Mesendoderm (in vitro differentiated cells): ENCODE results near the gene EVA1A.

Experiments
- DNase-seq: peaks from one replicate; pipeline ENCODE4 v3.0.0; 2013
- H2AK5ac ChIP-seq: 2 replicates; pipeline ENCODE4 v1.6.1; 2013; ENCODE audit warnings: low read length, inconsistent platforms
- H2BK120ac ChIP-seq: 2 replicates; pipeline ENCODE4 v1.6.1; 2013; ENCODE audit warnings: low read depth, mild to moderate bottlenecking, low read length, moderate library complexity, mixed read lengths
- H2BK15ac ChIP-seq: replicated peaks from 2 replicates; pipeline ENCODE4 v1.6.1; 2013; ENCODE audit warnings: low read depth, mild to moderate bottlenecking, moderate library complexity
- H2BK5ac ChIP-seq: 2 replicates; pipeline ENCODE4 v1.6.1; 2013; ENCODE audit warnings: low read length, inconsistent platforms
- H3K18ac ChIP-seq: 2 replicates; pipeline ENCODE4 v1.6.1; 2013; ENCODE audit warnings: mild to moderate bottlenecking, low read length, mixed read lengths
- H3K23ac ChIP-seq: one replicate; pipeline ENCODE4 v1.6.1; 2013; ENCODE audit warnings: low read length
- H3K27ac ChIP-seq: 2 replicates; pipeline ENCODE4 v1.5.1; 2013; ENCODE audit warnings: low read depth, mild to moderate bottlenecking, inconsistent platforms, low read length, moderate library complexity
- H3K27me3 ChIP-seq: 2 replicates; pipeline ENCODE4 v1.6.1; 2013; ENCODE audit warnings: low read length, control low read depth, mild to moderate bottlenecking, inconsistent platforms; ENCODE audit not compliant: insufficient read depth, poor library complexity
- H3K36me3 ChIP-seq: 2 replicates; pipeline ENCODE4 v1.6.1; 2013; ENCODE audit warnings: low read length, inconsistent platforms; ENCODE audit not compliant: control insufficient read depth, insufficient read depth
- H3K4ac ChIP-seq: one replicate; pipeline ENCODE4 v1.6.1; 2013; ENCODE audit warnings: low read depth, mild to moderate bottlenecking, low read length, moderate library complexity
- H3K4me1 ChIP-seq: 2 replicates; pipeline ENCODE4 v1.6.1; 2013; ENCODE audit warnings: low read depth, low read length, inconsistent platforms; ENCODE audit not compliant: control insufficient read depth
- H3K4me2 ChIP-seq: 2 replicates; pipeline ENCODE4 v1.6.1; 2013; ENCODE audit warnings: low read length
- H3K4me3 ChIP-seq: 2 replicates; pipeline ENCODE4 v1.5.1; 2013; ENCODE audit warnings: mild to moderate bottlenecking, low read length
- H3K56ac ChIP-seq: one replicate; pipeline ENCODE4 v1.6.1; 2013; ENCODE audit warnings: low read length
- H3K79me1 ChIP-seq: 2 replicates; pipeline ENCODE4 v1.6.1; 2013; ENCODE audit warnings: low read length, inconsistent platforms
- H3K79me2 ChIP-seq: 2 replicates; pipeline ENCODE4 v1.6.1; 2013; ENCODE audit warnings: mild to moderate bottlenecking, low read length; ENCODE audit not compliant: control insufficient read depth, insufficient read depth
- H3K9ac ChIP-seq: 2 replicates; pipeline ENCODE4 v1.6.1; 2013; ENCODE audit warnings: low read length, inconsistent platforms
- H4K5ac ChIP-seq: one replicate; pipeline ENCODE4 v1.6.1; 2013; ENCODE audit warnings: low read length
- H4K8ac ChIP-seq: one replicate; pipeline ENCODE4 v1.6.1; 2013; ENCODE audit warnings: low read depth, mild to moderate bottlenecking, control low read depth, low read length, moderate library complexity
- WGBS: extraction: QIAGEN DNeasy Blood & Tissue Kit; methylation state at CpG from one replicate; pipeline ENCODE4 v1.1.7; 2013; ENCODE audit warnings: low lambda C conversion rate, missing lambda C conversion rate; ENCODE audit not compliant: insufficient coverage; ENCODE audit errors: extremely low coverage; 5-methylcytosine and 5-hydroxymethylcytosine counted together

EVA1A gene

DNA sequence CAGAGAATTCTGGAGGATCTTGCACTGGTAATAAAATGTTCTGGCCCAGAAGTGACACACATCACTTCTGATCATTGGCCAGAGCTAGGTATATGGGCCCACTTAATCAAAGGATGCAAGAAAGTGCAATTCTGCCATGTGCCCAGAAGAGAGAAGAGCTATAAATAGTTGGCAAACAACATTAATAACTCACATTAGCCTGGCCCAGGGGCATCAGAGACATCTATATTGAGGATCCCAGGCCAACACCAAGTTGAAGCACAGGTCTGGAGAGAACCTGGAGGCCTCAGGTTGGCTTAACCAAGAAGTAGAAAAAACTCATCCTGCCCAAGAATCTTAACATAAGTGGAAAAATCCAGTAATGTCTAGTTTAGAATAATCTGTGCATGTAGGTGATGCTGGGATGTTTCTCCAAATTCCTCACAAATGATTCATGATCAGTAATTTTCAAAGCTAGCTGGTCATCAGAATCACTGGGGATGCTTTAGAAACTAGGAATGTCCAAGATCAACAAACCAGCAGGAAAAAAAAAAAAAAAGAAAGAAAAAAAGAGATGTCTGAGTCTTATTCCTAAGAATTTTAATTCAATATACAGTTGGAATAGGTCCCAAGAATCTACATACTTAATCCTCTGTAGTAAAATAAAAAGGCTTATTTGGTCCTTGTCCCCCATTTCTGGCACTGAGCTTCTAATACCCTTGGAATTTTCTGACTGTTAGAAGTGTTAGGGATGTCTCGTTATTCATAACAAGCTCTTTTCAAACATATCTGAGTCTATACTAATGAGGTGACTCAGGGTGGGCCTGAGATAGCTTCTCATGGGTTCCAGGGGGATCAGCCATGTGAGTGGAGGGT, 35.0 kb upstream of the EVA1A start:
- H2BK15ac ChIP-seq, result no peak overlapping the region
- no peak overlapping the region for H3K56ac ChIP-seq
- no peak overlapping the region for H3K4ac ChIP-seq
- H4K5ac ChIP-seq, result no peak overlapping the region
- H3K27ac ChIP-seq, result no peak overlapping the region
- DNase-seq, result no peak
- H3K4me2 ChIP-seq, result no peak overlapping the region
- no peaks in the 10 kb centered on the region for H3K79me2 ChIP-seq
- H3K18ac ChIP-seq, result no peak overlapping the region
- H3K36me3 ChIP-seq, result no peaks in the 10 kb centered on the region
- no peak overlapping the region for H3K4me3 ChIP-seq
- no CpG with 5 or more reads among the region's 1 CpG for WGBS
- no peak overlapping the region for H2BK120ac ChIP-seq
- H3K23ac ChIP-seq, result no peak overlapping the region
- no peak overlapping the region for H3K9ac ChIP-seq
- H4K8ac ChIP-seq, result no peak overlapping the region
- H2AK5ac ChIP-seq, result no peak overlapping the region
- H3K4me1 ChIP-seq, result no peaks in the 10 kb centered on the region
- H3K27me3 ChIP-seq, result no peaks in the 10 kb centered on the region
- no peaks in the 10 kb centered on the region for H3K79me1 ChIP-seq
- no peak overlapping the region for H2BK5ac ChIP-seq

DNA sequence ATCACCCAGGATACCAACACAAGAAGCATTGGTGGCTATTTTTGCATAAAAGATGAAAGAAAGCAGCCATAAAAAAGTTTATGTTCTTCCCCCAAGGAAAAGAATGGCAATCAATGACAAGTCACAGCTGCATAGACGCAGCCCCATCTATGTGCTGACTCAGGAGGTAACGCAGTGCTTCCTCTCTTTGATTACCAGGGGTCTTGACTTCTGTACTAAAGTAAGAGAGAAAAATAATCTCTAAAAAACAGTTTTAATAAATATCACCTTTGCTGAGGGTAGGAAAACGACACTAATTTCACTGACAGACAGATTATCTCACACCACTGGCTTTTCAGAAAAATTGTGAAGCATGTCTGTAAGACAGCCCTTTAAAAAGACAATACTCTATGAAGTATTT, 33.9 kb upstream of the EVA1A start:
- H3K27ac ChIP-seq, result no peak overlapping the region
- no peak overlapping the region for H3K4me3 ChIP-seq
- no CpG with 5 or more reads among the region's 3 CpGs for WGBS
- no peaks in the 10 kb centered on the region for H3K36me3 ChIP-seq
- no peak overlapping the region for H3K4ac ChIP-seq
- no peak overlapping the region for H3K56ac ChIP-seq
- no peak for DNase-seq
- H3K79me1 ChIP-seq, result no peaks in the 10 kb centered on the region
- no peak overlapping the region for H3K4me2 ChIP-seq
- H4K5ac ChIP-seq, result no peak overlapping the region
- no peaks in the 10 kb centered on the region for H3K79me2 ChIP-seq
- H3K4me1 ChIP-seq, result no peaks in the 10 kb centered on the region
- no peak overlapping the region for H3K18ac ChIP-seq
- no peak overlapping the region for H2BK15ac ChIP-seq
- no peak overlapping the region for H4K8ac ChIP-seq
- H2AK5ac ChIP-seq, result no peak overlapping the region
- no peaks in the 10 kb centered on the region for H3K27me3 ChIP-seq
- H2BK120ac ChIP-seq, result no peak overlapping the region
- no peak overlapping the region for H3K23ac ChIP-seq
- H3K9ac ChIP-seq, result no peak overlapping the region
- no peak overlapping the region for H2BK5ac ChIP-seq

DNA sequence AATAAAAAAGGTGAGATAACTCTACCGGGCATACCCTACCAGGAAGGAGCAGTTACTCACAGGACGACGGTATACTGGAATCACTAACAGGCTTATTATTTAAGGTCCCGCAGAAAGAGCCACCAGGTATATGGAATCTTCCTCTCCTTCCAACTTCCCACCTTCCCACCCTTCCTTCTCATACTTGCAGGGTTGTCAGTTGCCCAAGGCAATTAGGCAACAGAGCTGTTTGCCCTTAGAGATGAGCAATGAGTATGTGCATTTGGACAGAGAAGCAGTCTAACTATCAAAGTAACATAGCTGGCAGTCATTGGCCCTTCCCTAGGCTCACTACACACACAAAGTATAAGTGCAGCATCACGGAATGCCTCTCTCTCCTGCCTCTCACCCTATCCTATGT, 32.1 kb upstream of the EVA1A start:
- Histone ChIP-seq H3K9ac (no peak overlapping the region), H2BK120ac (no peak overlapping the region), H3K79me1 (no peaks in the 10 kb centered on the region), H2AK5ac (no peak overlapping the region), H3K4ac (no peak overlapping the region), H4K8ac (no peak overlapping the region), H3K4me2 (no peak overlapping the region), H3K56ac (no peak overlapping the region), H3K18ac (no peak overlapping the region), H3K27ac (no peak overlapping the region), H4K5ac (no peak overlapping the region), H3K36me3 (no peaks in the 10 kb centered on the region), H2BK15ac (no peak overlapping the region), H3K79me2 (no peaks in the 10 kb centered on the region), H3K4me1 (no peaks in the 10 kb centered on the region), H3K4me3 (no peak overlapping the region), H2BK5ac (no peak overlapping the region), H3K23ac (no peak overlapping the region), H3K27me3 (no peaks in the 10 kb centered on the region)
- no peak for DNase-seq
- no CpG with 5 or more reads among the region's 5 CpGs for WGBS

DNA sequence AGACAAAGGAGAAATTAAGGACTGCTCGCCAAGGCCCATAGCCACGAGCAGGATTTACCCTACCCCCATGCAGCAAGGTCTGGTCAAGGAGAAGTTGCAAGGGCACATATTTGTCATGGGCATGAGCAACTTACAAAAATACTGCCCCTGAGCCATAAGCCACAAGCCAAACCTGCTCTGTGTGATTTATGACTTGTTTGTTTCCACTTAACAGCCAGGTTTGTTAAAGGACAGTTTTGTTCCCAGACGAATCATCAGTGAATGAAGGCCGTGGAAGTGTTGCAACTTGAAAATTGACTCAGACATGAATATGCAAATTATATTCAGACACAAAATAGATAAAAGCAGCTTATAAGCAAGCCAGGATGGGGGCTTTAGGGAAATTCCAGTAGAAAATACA, 31.3 kb upstream of the EVA1A start:
- Histone ChIP-seq H3K27me3 (no peaks in the 10 kb centered on the region), H3K23ac (no peak overlapping the region), H3K36me3 (no peaks in the 10 kb centered on the region), H3K79me1 (no peaks in the 10 kb centered on the region), H3K4me1 (no peaks in the 10 kb centered on the region), H3K56ac (no peak overlapping the region), H2BK5ac (no peak overlapping the region), H3K27ac (no peak overlapping the region), H4K8ac (no peak overlapping the region), H3K4me3 (no peak overlapping the region), H2AK5ac (no peak overlapping the region), H3K4me2 (no peak overlapping the region), H3K18ac (no peak overlapping the region), H3K4ac (no peak overlapping the region), H3K79me2 (no peaks in the 10 kb centered on the region), H2BK15ac (no peak overlapping the region), H3K9ac (no peak overlapping the region), H2BK120ac (no peak overlapping the region), H4K5ac (no peak overlapping the region)
- WGBS, result no CpG with 5 or more reads among the region's 4 CpGs
- DNase-seq, result no peak

DNA sequence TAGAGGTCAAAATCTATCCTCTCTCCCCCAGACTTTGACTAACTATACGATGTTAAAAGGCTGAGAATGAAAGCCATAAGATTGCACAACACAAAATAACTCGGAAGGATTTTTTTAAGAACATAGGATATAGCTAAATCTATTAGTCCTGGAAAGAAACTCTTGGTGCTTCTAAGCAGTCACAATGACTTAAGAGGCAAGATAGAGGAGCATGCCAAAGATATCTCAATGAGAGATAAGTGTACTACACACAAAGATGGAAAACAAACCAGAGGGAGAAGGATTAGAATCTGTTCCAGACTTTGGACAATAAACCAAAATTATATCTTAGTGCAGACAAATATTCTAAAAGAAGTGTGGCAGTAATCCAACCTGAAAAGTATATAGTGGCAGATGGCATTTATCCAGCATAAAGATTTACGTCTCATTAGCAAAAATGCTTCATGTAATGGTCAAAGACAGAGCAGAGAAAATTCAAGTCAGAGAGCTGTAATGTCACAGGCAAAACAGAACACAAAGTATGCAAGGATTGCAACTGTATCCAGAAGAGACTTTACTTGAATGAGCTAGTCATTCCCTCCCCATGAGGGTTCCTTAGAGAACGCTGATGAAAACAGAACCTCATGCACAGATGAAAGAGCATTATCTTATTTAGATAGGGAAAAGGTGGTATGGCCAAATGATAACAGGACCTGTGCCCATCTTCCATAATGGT, 28.8 kb upstream of the EVA1A start:
- H2BK120ac ChIP-seq, result no peak overlapping the region
- H2BK15ac ChIP-seq, result no peak overlapping the region
- no peak overlapping the region for H3K4me3 ChIP-seq
- no peak overlapping the region for H3K4ac ChIP-seq
- no peak overlapping the region for H3K9ac ChIP-seq
- no peak overlapping the region for H4K8ac ChIP-seq
- no peaks in the 10 kb centered on the region for H3K79me2 ChIP-seq
- H3K18ac ChIP-seq, result no peak overlapping the region
- no peak overlapping the region for H2BK5ac ChIP-seq
- H3K4me2 ChIP-seq, result no peak overlapping the region
- no peak overlapping the region for H4K5ac ChIP-seq
- no peaks in the 10 kb centered on the region for H3K36me3 ChIP-seq
- H3K23ac ChIP-seq, result no peak overlapping the region
- no peaks in the 10 kb centered on the region for H3K27me3 ChIP-seq
- no peaks in the 10 kb centered on the region for H3K79me1 ChIP-seq
- H2AK5ac ChIP-seq, result no peak overlapping the region
- H3K4me1 ChIP-seq, result no peaks in the 10 kb centered on the region
- H3K56ac ChIP-seq, result no peak overlapping the region
- H3K27ac ChIP-seq, result no peak overlapping the region
- DNase-seq, result no peak
- WGBS, result no CpG with 5 or more reads among the region's 4 CpGs
